K562 (cell line): ENCODE measurements around the gene SETD5. TPM values are rescaled to one million over a fixed set of nuclear protein-coding genes. Genes with fewer than 3 reads are reported as not detected.

Experiments used
- ATAC-seq: fragments of 200-7000 bp; cut with Tn5 transposase; 3 replicates; pipeline ENCODE4 v1.9.1; 2020; ENCODE audit warnings: moderate library complexity
- BruUV-seq: library from RNA; stranded (reverse); fragments of 400-500 nt; replicated peaks from 2 replicates; lab custom pipeline; 2021; lab: Mats Ljungman, UMichigan
- CTCF ChIA-PET: fragments of 300-600 bp; formaldehyde crosslinking; extraction: SDS; loops from one replicate; lab custom pipeline; 2021; ENCODE audit warnings: low intra/inter-chr PET ratio; lab: Yijun Ruan, JAX
- POLR2A ChIA-PET: fragments of 300-600, 350-650 bp; sonication (Branson Sonifier 250); formaldehyde crosslinking; extraction: SDS; loops from one replicate; lab custom pipeline; 2021; ENCODE audit warnings: antibody characterized with exemption, inconsistent platforms; lab: Yijun Ruan, JAX
- DNase-seq, 4 experiments: peaks; one replicate each; pipeline versions ENCODE4 v3.0.0 to v3.0.0-alpha.2; 2011 to 2018; ENCODE audit warnings: low spot score in 3 of 4, mixed read lengths in 3 of 4; ENCODE audit errors: extremely low read depth in 1 of 4
- FAIRE-seq: peaks from 2 replicates; lab custom pipeline; 2011; peaks lifted over from hg19 to GRCh38; lab: Jason Lieb, UNC
- H2AFZ ChIP-seq: 2 replicates; pipeline ENCODE4 v1.6.0; 2011; ENCODE audit warnings: low read depth, low read length, control low read depth, inconsistent platforms
- H3K27ac ChIP-seq: fragments of 200-600 bp; 3 replicates; pipeline ENCODE4 v1.8.0; 2011; ENCODE audit warnings: low read depth, mild to moderate bottlenecking, control low read depth, inconsistent platforms, low read length, moderate library complexity, mixed read lengths; ENCODE audit errors: extremely low read depth
- H3K27me3 ChIP-seq, 2 experiments: fragments of 300-600 bp in 1 of 2; 2 replicates in 1 of 2; 3 replicates in 1 of 2; pipeline versions ENCODE4 v1.6.0 to v1.8.0; 2011; ENCODE audit warnings: inconsistent platforms in 2 of 2, low read length in 2 of 2, mild to moderate bottlenecking in 1 of 2, mixed read lengths in 1 of 2, moderate library complexity in 1 of 2; ENCODE audit not compliant: control insufficient read depth in 2 of 2, insufficient read depth in 2 of 2
- H3K36me3 ChIP-seq: fragments of 300-600 bp; 3 replicates; pipeline ENCODE4 v1.8.0; 2011; ENCODE audit warnings: mild to moderate bottlenecking, low read length, inconsistent platforms; ENCODE audit not compliant: control insufficient read depth, insufficient read depth
- H3K4me1 ChIP-seq, 2 experiments: fragments of 200-600 bp in 1 of 2; replicated peaks in 1 of 2; 2 replicates in 1 of 2; 3 replicates in 1 of 2; pipeline versions ENCODE4 v1.5.1 to v1.8.0; 2011; ENCODE audit warnings: inconsistent platforms in 2 of 2, low read length in 2 of 2, mild to moderate bottlenecking in 1 of 2, mixed read lengths in 1 of 2, moderate library complexity in 1 of 2; ENCODE audit not compliant: control insufficient read depth in 2 of 2, insufficient read depth in 2 of 2
- H3K4me2 ChIP-seq: 2 replicates; pipeline ENCODE4 v1.6.1; 2011; ENCODE audit warnings: low read length, control low read depth, inconsistent platforms, mixed read lengths; ENCODE audit not compliant: insufficient read depth
- H3K4me3 ChIP-seq: fragments of 200-600 bp; sonication (generic), shearing (Covaris generic); 2 replicates; pipeline ENCODE4 v1.5.1; 2016; ENCODE audit warnings: control low read depth, inconsistent platforms
- H3K79me2 ChIP-seq: fragments of 200-600 bp; 3 replicates; pipeline ENCODE4 v1.8.0; 2011; ENCODE audit warnings: low read length, inconsistent platforms; ENCODE audit not compliant: control insufficient read depth, insufficient read depth
- H3K9ac ChIP-seq, 2 experiments: 2 replicates each; pipeline versions ENCODE4 v1.6.0 to v1.6.1; 2011; ENCODE audit warnings: low read depth in 2 of 2, low read length in 2 of 2, control low read depth in 1 of 2, inconsistent platforms in 1 of 2, mild to moderate bottlenecking in 1 of 2, mixed read lengths in 1 of 2; ENCODE audit not compliant: insufficient read depth in 1 of 2
- H3K9me1 ChIP-seq: one replicate; pipeline ENCODE4 v1.6.0; 2011; ENCODE audit warnings: inconsistent platforms, mild to moderate bottlenecking, low read length, moderate library complexity; ENCODE audit not compliant: control insufficient read depth, insufficient read depth
- H3K9me3 ChIP-seq: replicated peaks from 2 replicates; pipeline ENCODE4 v1.5.1; 2011; ENCODE audit warnings: low read depth, low read length, inconsistent platforms; ENCODE audit not compliant: control insufficient read depth, insufficient read depth
- H4K20me1 ChIP-seq: replicated peaks from 2 replicates; pipeline ENCODE4 v1.6.1; 2011; ENCODE audit warnings: low read length, inconsistent platforms, mixed read lengths; ENCODE audit not compliant: control insufficient read depth, insufficient read depth
- BDP1 ChIP-seq: IDR thresholded peaks from 3 replicates; pipeline ENCODE4 v1.6.1; 2011; ENCODE audit not compliant: insufficient read length, insufficient read depth
- DEAF1 ChIP-seq: fragments of 450-650 bp; formaldehyde crosslinking; IDR thresholded peaks from 2 replicates; pipeline ENCODE4 v1.4.0; 2020; ENCODE audit warnings: mild to moderate bottlenecking, moderate library complexity
- DIDO1 ChIP-seq: fragments of 450-650 bp; IDR thresholded peaks from 2 replicates; pipeline ENCODE4 v1.6.1; 2016; ENCODE audit warnings: low read depth, missing biosample characterization, missing genetic modification characterization
- EWSR1 ChIP-seq: fragments of 450-650 bp; IDR thresholded peaks from 2 replicates; pipeline ENCODE4 v1.6.1; 2018; ENCODE audit warnings: borderline replicate concordance, mild to moderate bottlenecking, low read depth, moderate library complexity; ENCODE audit not compliant: partially characterized antibody
- HNRNPK ChIP-seq: fragments of 200-400 bp; formaldehyde crosslinking; IDR thresholded peaks from one replicate; pipeline ENCODE4 v1.6.1; 2018; ENCODE audit warnings: mild to moderate bottlenecking, low read depth, low read length; ENCODE audit not compliant: poor library complexity, severe bottlenecking
- KDM5B ChIP-seq: fragments of 200-600 bp; sonication (generic); IDR thresholded peaks from 2 replicates; pipeline ENCODE4 v1.6.1; 2012; ENCODE audit warnings: low read depth, mild to moderate bottlenecking, moderate library complexity, low read length, control low read depth, inconsistent platforms; ENCODE audit not compliant: insufficient replicate concordance
- KLF10 ChIP-seq: fragments of 250-450 bp; sonication (Bioruptor Pico); IDR thresholded peaks from 2 replicates; pipeline ENCODE4 v1.6.1; 2021; ENCODE audit warnings: matching md5 sums
- NCOA6 ChIP-seq: fragments of 450-650 bp; IDR thresholded peaks from 2 replicates; pipeline ENCODE4 v1.6.1; 2017; ENCODE audit warnings: mild to moderate bottlenecking
- NCOR1 ChIP-seq: fragments of 450-650 bp; IDR thresholded peaks from 2 replicates; pipeline ENCODE4 v1.6.1; 2016; ENCODE audit warnings: mild to moderate bottlenecking, moderate library complexity
- PML ChIP-seq: IDR thresholded peaks from 2 replicates; pipeline ENCODE4 v1.6.1; 2012; ENCODE audit warnings: low read length, inconsistent platforms
- RBFOX2 ChIP-seq: fragments of 200-400 bp; formaldehyde crosslinking; IDR thresholded peaks from 2 replicates; pipeline ENCODE4 v1.6.1; 2017; ENCODE audit warnings: low read depth, mild to moderate bottlenecking, low read length, moderate library complexity
- RBM22 ChIP-seq: fragments of 200-400 bp; formaldehyde crosslinking; IDR thresholded peaks from 2 replicates; pipeline ENCODE4 v1.6.1; 2018; ENCODE audit warnings: low read length, low read depth; ENCODE audit not compliant: poor library complexity, severe bottlenecking
- RBM39 ChIP-seq: fragments of 200-400 bp; formaldehyde crosslinking; optimal IDR thresholded peaks from 2 replicates; pipeline ENCODE3; 2018; ENCODE audit warnings: low read depth, low read length
- SOX6 ChIP-seq: fragments of 450-650 bp; IDR thresholded peaks from 2 replicates; pipeline ENCODE4 v1.6.1; 2014; ENCODE audit warnings: mild to moderate bottlenecking
- SREBF2 ChIP-seq: sonication (generic); formaldehyde crosslinking; IDR thresholded peaks from 2 replicates; pipeline ENCODE4 v1.4.0; 2020; ENCODE audit warnings: mild to moderate bottlenecking, missing genetic modification reagents
- STAT5A ChIP-seq: IDR thresholded peaks from 2 replicates; pipeline ENCODE4 v1.6.1; 2012; ENCODE audit warnings: low read length, inconsistent platforms, borderline replicate concordance
- ZKSCAN3 ChIP-seq: fragments of 250-450 bp; sonication (Bioruptor Pico); IDR thresholded peaks from 2 replicates; pipeline ENCODE4 v1.4.0; 2020
- ZNF740 ChIP-seq, 3 experiments: fragments of 200-800 bp in 1 of 3; sonication (Bioruptor generic) in 1 of 3; sonication (generic) in 1 of 3; formaldehyde crosslinking in 1 of 3; IDR thresholded peaks; 2 replicates each; pipeline versions ENCODE4 v1.6.1 to v1.8.0; 2016 to 2022; ENCODE audit warnings: mild to moderate bottlenecking in 2 of 3, missing compliant biosample characterization in 2 of 3, missing genetic modification characterization in 2 of 3, missing genetic modification reagents in 1 of 3
- WGBS: fragments of 100-300 bp; shearing (Covaris generic); methylation state at CpG from one replicate; pipeline ENCODE4 v1.1.6; 2016; ENCODE audit warnings: low coverage, mixed read lengths; ENCODE audit not compliant: insufficient coverage; ENCODE audit errors: missing lambda C conversion rate; 5-methylcytosine and 5-hydroxymethylcytosine counted together
- in situ Hi-C: fragments of 300-500 bp; cut with MboI; formaldehyde crosslinking; loops from 4 replicates; pipeline ENCODE4 v1.15.0; 2018; ENCODE audit warnings: inconsistent platforms, mixed read lengths
- intact Hi-C: fragments of 100-400 bp; cut with micrococcal nuclease; formaldehyde crosslinking; loops from 2 replicates; pipeline ENCODE4 v1.14.2; 2022
- polyA plus RNA-seq, 8 experiments: library from polyadenylated mRNA; depleted of rRNA in 4 of 8; stranded (reverse) in 5 of 8; unstranded in 3 of 8; fragments of >200 nt; fragmentation: Nextera tagmentation in 2 of 8; fragmentation: Illumina TruSeq in 1 of 8; extraction: Ambion mirVana in 2 of 8; extraction: Trizol in 1 of 8; gene quantifications; 2 replicates each; pipeline versions ENCODE4 v1.2.1 to v1.2.3, GENCODE V29; 2011 to 2014; ENCODE audit warnings: inconsistent platforms in 1 of 8, missing spikeins in 1 of 8
- total RNA-seq, 7 experiments: library from RNA; depleted of rRNA in 6 of 7; stranded (reverse); fragments of >200 nt in 6 of 7; fragmentation: Illumina TruSeq in 2 of 7; extraction: Trizol in 2 of 7; gene quantifications; 2 replicates each; pipeline versions ENCODE4 v1.2.1 to v1.2.3, GENCODE V29; 2011 to 2021; ENCODE audit warnings: low replicate concordance in 1 of 7

The SETD5 gene
- total and polyA plus RNA-seq, 9 of the 15 experiments (the other 6 are each of a cell fraction or from before 2014, with no cell fraction given) = 20.8 to 135 (median 87.2) TPM

- no TSS peak for BruUV-seq
- TF ChIP-seq SOX6 = no peak
- TF ChIP-seq KLF10 (CRISPR knock-in tag) = no peak
- TF ChIP-seq EWSR1 = peak; percentile 74
- 0 out of 2 replicates have a peak, but pooled peaks have one; percentile 18 for TF ChIP-seq PML
- no peak for TF ChIP-seq DIDO1
- TF ChIP-seq BDP1 = no peak
- TF ChIP-seq KDM5B = peak; percentile 18
- TF ChIP-seq ZNF740 (CRISPR knock-in tag; IDR thresholded peaks at IDR 0.05) = no peak
- TF ChIP-seq ZNF740 (tag; IDR thresholded peaks at IDR 0.05) = peak in 1 of 2 experiments; percentile 60; a peak in 1 of 4 replicates
- TF ChIP-seq SREBF2 (CRISPR knock-in tag) = no peak
- TF ChIP-seq DEAF1 = no peak
- TF ChIP-seq NCOR1 = 0 out of 2 replicates have a peak, but pooled peaks have one; percentile 12
- TF ChIP-seq RBM22 = no peak
- TF ChIP-seq STAT5A = no peak
- TF ChIP-seq NCOA6 = no peak
- TF ChIP-seq RBM39 = no peak
- TF ChIP-seq HNRNPK = peak; percentile 52
- TF ChIP-seq ZKSCAN3 (CRISPR knock-in tag) = no peak
- 0 out of 2 replicates have a peak, but pooled peaks have one; percentile 6 for TF ChIP-seq RBFOX2
Measured at GRCh38 chr3:9386078-9386459, 11.3 kb upstream of the SETD5 start.

More at GRCh38 chr3:9386078-9386459, 11.3 kb upstream of the SETD5 start:
- Histone ChIP-seq H3K9me3 (no peaks in the 10 kb centered on the region), H2AFZ (no peak overlapping the region), H3K4me2 (no peak overlapping the region), H3K9ac (no peak overlapping the region), H3K79me2 (peaks cover 34% of the 10 kb centered on the region), H3K27me3 (no peaks in the 10 kb centered on the region), H3K36me3 (peaks cover 93% of the 10 kb centered on the region), H3K9me1 (no peaks in the 10 kb centered on the region), H3K4me1 (no peaks in the 10 kb centered on the region), H4K20me1 (no peaks in the 10 kb centered on the region), H3K27ac (no peak overlapping the region), H3K4me3 (no peak overlapping the region)
- in situ Hi-C loops (no loop called here), intact Hi-C loops (loop anchor here (5.0 kb wide), 1 partner anchor 36 kb away; no protein-coding TSS in a partner anchor)
- WGBS = 63% methylated on average over 3 of the region's 3 CpGs
- no peak for FAIRE-seq
- DNase-seq = no peak
- peak; percentile 17 for ATAC-seq
- ChIA-PET CTCF (no interaction called here), POLR2A (interaction anchor here (0.7 to 1.4 kb wide), 4 partner anchors 10 to 23 kb away, joined by 3 to 24 read pairs (median 4); partner anchors contain the start of gene THUMPD3)
